SK-N-MC (cell line): ENCODE results near the gene ADRB1.

ENCODE experiments used
- EZH2 ChIP-seq: fragments of 200-600 bp; sonication (generic); IDR thresholded peaks from one replicate; pipeline ENCODE4 v1.6.1; 2017; ENCODE audit warnings: antibody characterized with exemption
- POLR2AphosphoS5 ChIP-seq: IDR thresholded peaks from 2 replicates; pipeline ENCODE4 v1.6.1; 2012; ENCODE audit warnings: mild to moderate bottlenecking, low read depth, low read length, borderline replicate concordance

GRCh38 chr10:114000457-114001010, 43.1 kb upstream of the ADRB1 start:
- TF ChIP-seq POLR2AphosphoS5 (no peak), EZH2 (no peak)
